ENCODE measurements around the gene KLF6. TPM values are rescaled to one million over a fixed set of nuclear protein-coding genes. Genes with fewer than 3 reads are reported as not detected.

The KLF6 gene
- total and polyA plus RNA-seq, 2 donors (not counting 1 experiment from before 2014, with no cell fraction given): 96.1 to 105 TPM

DNA sequence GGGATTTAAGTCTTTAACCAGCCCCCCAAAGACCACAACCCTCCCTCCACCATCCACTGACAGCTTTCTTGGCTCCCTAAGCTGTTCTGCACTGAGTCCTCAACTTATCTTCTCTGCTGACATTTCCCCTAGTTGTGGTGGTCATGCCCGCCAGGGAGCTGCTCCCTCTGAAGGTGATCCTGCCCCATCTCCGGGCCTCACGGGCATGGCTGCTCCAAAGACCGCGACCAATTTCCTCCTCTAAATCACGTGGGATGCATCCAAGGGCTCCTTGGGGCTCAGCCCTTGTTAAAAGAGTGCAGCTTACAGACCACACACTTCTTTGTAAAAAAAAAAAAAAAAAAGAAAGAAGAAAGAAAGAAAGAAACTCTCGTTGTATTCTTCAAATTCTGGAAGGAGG, 27.1 kb upstream of the KLF6 start:
- no peaks in the 10 kb centered on the region for H3K9me3 ChIP-seq (ENCODE audit: control insufficient read depth, insufficient read depth, low read depth, low read length)
- no peak overlapping the region for H3K4me2 ChIP-seq (ENCODE audit: extremely low read depth, insufficient read depth, low read length)
- no peaks in the 10 kb centered on the region for H4K20me1 ChIP-seq (ENCODE audit: control insufficient read depth, extremely low read depth, insufficient read depth, low read length)
- H3K9ac ChIP-seq (ENCODE audit: insufficient read depth, low read length): no peak overlapping the region
- no peak for DNase-seq (ENCODE audit: low read depth in 2 of 2)
- peaks cover 21% of the 10 kb centered on the region for H3K4me1 ChIP-seq (ENCODE audit: control insufficient read depth, extremely low read depth, insufficient read depth, low read length)
- H2AFZ ChIP-seq (ENCODE audit: low read length): peak overlapping the region; percentile 29
- TF ChIP-seq, protein P1, sequence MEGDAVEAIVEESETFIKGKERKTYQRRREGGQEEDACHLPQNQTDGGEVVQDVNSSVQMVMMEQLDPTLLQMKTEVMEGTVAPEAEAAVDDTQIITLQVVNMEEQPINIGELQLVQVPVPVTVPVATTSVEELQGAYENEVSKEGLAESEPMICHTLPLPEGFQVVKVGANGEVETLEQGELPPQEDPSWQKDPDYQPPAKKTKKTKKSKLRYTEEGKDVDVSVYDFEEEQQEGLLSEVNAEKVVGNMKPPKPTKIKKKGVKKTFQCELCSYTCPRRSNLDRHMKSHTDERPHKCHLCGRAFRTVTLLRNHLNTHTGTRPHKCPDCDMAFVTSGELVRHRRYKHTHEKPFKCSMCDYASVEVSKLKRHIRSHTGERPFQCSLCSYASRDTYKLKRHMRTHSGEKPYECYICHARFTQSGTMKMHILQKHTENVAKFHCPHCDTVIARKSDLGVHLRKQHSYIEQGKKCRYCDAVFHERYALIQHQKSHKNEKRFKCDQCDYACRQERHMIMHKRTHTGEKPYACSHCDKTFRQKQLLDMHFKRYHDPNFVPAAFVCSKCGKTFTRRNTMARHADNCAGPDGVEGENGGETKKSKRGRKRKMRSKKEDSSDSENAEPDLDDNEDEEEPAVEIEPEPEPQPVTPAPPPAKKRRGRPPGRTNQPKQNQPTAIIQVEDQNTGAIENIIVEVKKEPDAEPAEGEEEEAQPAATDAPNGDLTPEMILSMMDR (conservative IDR thresholded peaks at IDR 0.05 in 1 of 2, IDR thresholded peaks at IDR 0.05 in 1 of 2; ENCODE audit: low read depth in 1 of 2, low read length in 2 of 2): no peak
- no peak for TF ChIP-seq EZH2 (IDR thresholded peaks at IDR 0.05; ENCODE audit: low read length, missing control alignments)
- no peaks in the 10 kb centered on the region for H3K27me3 ChIP-seq (ENCODE audit: control insufficient read depth, insufficient read depth, low read length)
- peak overlapping the region; percentile 79 for H3K27ac ChIP-seq (ENCODE audit: insufficient read depth, low read length)
- no peaks in the 10 kb centered on the region for H3K36me3 ChIP-seq (ENCODE audit: control insufficient read depth, insufficient read depth, low read length)
- no peak overlapping the region for H3K4me3 ChIP-seq (replicated peaks in 1 of 4; ENCODE audit: control extremely low read depth in 1 of 4, insufficient read depth in 1 of 4, low read depth in 3 of 4, low read length in 4 of 4)
- H3K79me2 ChIP-seq (ENCODE audit: control insufficient read depth, insufficient read depth, low read length): no peaks in the 10 kb centered on the region

DNA sequence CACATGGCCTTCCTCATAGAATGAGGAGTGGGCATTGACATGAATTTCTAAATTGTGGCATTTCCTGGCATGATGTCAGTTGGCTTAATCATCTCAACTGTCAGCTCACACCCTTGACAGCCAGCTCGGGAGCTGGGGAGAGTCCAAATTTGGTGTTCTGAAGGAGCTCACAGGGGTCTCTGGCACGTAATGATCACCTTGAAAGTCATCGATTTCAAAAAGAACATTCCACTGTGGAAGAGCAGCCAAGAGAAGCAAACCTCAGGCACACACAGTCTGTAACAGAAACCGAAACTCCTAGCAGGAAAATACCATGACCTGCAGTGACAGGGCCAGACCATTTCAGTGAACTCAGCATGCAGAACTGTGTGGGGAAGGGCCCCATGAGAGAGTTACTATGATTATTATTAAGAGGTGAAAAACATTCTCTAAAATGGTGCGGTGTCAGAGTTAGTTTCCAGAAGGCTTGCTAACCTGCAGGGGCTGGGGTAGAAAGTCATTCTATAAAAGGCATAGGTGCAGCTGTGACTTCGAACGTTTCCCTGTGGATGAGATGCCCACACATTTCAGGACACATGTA, 26.4 kb upstream of the KLF6 start:
- no peak overlapping the region for H3K4me3 ChIP-seq (replicated peaks in 1 of 4; ENCODE audit: control extremely low read depth in 1 of 4, insufficient read depth in 1 of 4, low read depth in 3 of 4, low read length in 4 of 4)
- peaks cover 28% of the 10 kb centered on the region for H3K4me1 ChIP-seq (ENCODE audit: control insufficient read depth, extremely low read depth, insufficient read depth, low read length)

DNA sequence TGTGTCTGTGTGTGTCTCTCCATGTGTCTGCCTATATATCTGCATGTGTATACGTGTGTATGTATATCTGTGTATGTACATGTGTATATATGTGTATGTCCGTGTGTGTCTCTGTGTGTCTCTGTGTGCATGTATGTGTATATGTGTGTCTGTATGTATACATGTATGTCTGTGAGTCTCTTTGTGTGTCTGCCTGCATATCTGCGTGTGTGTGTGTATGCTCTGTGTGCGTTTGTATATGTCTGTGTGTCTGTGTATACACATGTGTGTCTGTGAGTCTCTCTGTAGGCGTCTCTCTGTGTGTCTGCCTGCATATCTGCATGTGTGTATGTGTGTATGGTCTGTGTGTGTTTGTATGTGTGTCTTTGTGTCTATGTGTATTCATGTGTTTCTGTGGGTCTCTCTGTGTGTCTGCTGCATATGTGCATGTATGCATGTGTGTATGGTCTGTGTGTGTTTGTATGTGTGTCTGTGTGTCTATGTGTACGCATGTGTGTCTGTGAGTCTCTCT, 23.7 kb upstream of the KLF6 start:
- Histone ChIP-seq H3K4me2 (ENCODE audit: extremely low read depth, insufficient read depth, low read length) (no peak overlapping the region), H3K9me3 (ENCODE audit: control insufficient read depth, insufficient read depth, low read depth, low read length) (no peaks in the 10 kb centered on the region), H2AFZ (ENCODE audit: low read length) (no peak overlapping the region), H3K27ac (ENCODE audit: insufficient read depth, low read length) (no peak overlapping the region), H3K4me3 (replicated peaks in 1 of 4; ENCODE audit: control extremely low read depth in 1 of 4, insufficient read depth in 1 of 4, low read depth in 3 of 4, low read length in 4 of 4) (no peak overlapping the region), H4K20me1 (ENCODE audit: control insufficient read depth, extremely low read depth, insufficient read depth, low read length) (no peaks in the 10 kb centered on the region), H3K27me3 (ENCODE audit: control insufficient read depth, insufficient read depth, low read length) (no peaks in the 10 kb centered on the region), H3K4me1 (ENCODE audit: control insufficient read depth, extremely low read depth, insufficient read depth, low read length) (peaks cover 39% of the 10 kb centered on the region), H3K79me2 (ENCODE audit: control insufficient read depth, insufficient read depth, low read length) (no peaks in the 10 kb centered on the region), H3K36me3 (ENCODE audit: control insufficient read depth, insufficient read depth, low read length) (no peaks in the 10 kb centered on the region), H3K9ac (ENCODE audit: insufficient read depth, low read length) (no peak overlapping the region)
- DNase-seq (ENCODE audit: low read depth in 2 of 2): no peak
- TF ChIP-seq, protein P1 (conservative IDR thresholded peaks at IDR 0.05 in 1 of 2, IDR thresholded peaks at IDR 0.05 in 1 of 2; ENCODE audit: low read depth in 1 of 2, low read length in 2 of 2): no peak
- no peak for TF ChIP-seq EZH2 (IDR thresholded peaks at IDR 0.05; ENCODE audit: low read length, missing control alignments)

More for the DNA sequence above, 26.4 kb upstream of the KLF6 start:
- Histone ChIP-seq H3K9me3 (ENCODE audit: control insufficient read depth, insufficient read depth, low read depth, low read length) (no peaks in the 10 kb centered on the region), H4K20me1 (ENCODE audit: control insufficient read depth, extremely low read depth, insufficient read depth, low read length) (no peaks in the 10 kb centered on the region), H3K27me3 (ENCODE audit: control insufficient read depth, insufficient read depth, low read length) (no peaks in the 10 kb centered on the region), H3K79me2 (ENCODE audit: control insufficient read depth, insufficient read depth, low read length) (no peaks in the 10 kb centered on the region), H2AFZ (ENCODE audit: low read length) (no peak overlapping the region), H3K9ac (ENCODE audit: insufficient read depth, low read length) (no peak overlapping the region), H3K4me2 (ENCODE audit: extremely low read depth, insufficient read depth, low read length) (peak overlapping the region; percentile 64), H3K27ac (ENCODE audit: insufficient read depth, low read length) (peak overlapping the region; percentile 79), H3K36me3 (ENCODE audit: control insufficient read depth, insufficient read depth, low read length) (no peaks in the 10 kb centered on the region)
- DNase-seq (ENCODE audit: low read depth in 2 of 2): peak; percentile 85
- TF ChIP-seq EZH2 (IDR thresholded peaks at IDR 0.05; ENCODE audit: low read length, missing control alignments): no peak
- TF ChIP-seq, protein P1 (conservative IDR thresholded peaks at IDR 0.05 in 1 of 2, IDR thresholded peaks at IDR 0.05 in 1 of 2; ENCODE audit: low read depth in 1 of 2, low read length in 2 of 2): no peak

Data from fibroblast of lung (primary cell).